ENCODE results near the gene EEF2K.
"Not testable (repeated sequence)": the region's sequence is repeated elsewhere in the genome, so short reads cannot be mapped to it uniquely, and the experiment has no call there.

Gene EEF2K

GRCh38 chr16:22210285-22210684 lies 4.2 kb downstream of the EEF2K start:
- DNase-seq (ENCODE audit: low read depth in 3 of 3, low spot score in 1 of 3), result no peak

GRCh38 chr16:22210854-22211253 lies 4.8 kb downstream of the EEF2K start:
- DNase-seq (ENCODE audit: low read depth in 3 of 3, low spot score in 1 of 3), result no peak

- no peak for DNase-seq (ENCODE audit: low read depth in 3 of 3, low spot score in 1 of 3)
Observed at GRCh38 chr16:22213236-22213635, 7.2 kb downstream of the EEF2K start.

GRCh38 chr16:22213801-22214200 lies 7.7 kb downstream of the EEF2K start:
- no peak for DNase-seq (ENCODE audit: low read depth in 3 of 3, low spot score in 1 of 3)

- no peak for DNase-seq (ENCODE audit: low read depth in 3 of 3, low spot score in 1 of 3)
Observed at GRCh38 chr16:22214402-22214801, 8.3 kb downstream of the EEF2K start.

- DNase-seq (ENCODE audit: low read depth in 3 of 3, low spot score in 1 of 3), result no peak
Observed at GRCh38 chr16:22214889-22215288, 8.8 kb downstream of the EEF2K start.

- DNase-seq (ENCODE audit: low read depth in 3 of 3, low spot score in 1 of 3), result no peak
Observed at GRCh38 chr16:22216191-22216831, 10.2 kb downstream of the EEF2K start.

- not testable (repeated sequence) for DNase-seq (ENCODE audit: low read depth in 3 of 3, low spot score in 1 of 3)
Observed at GRCh38 chr16:22216832-22217225, 10.8 kb downstream of the EEF2K start.

GRCh38 chr16:22217890-22218730 lies 12.0 kb downstream of the EEF2K start:
- no peak for DNase-seq (ENCODE audit: low read depth in 3 of 3, low spot score in 1 of 3)

- no peak for DNase-seq (ENCODE audit: low read depth in 3 of 3, low spot score in 1 of 3)
Observed at GRCh38 chr16:22219389-22220068, 13.5 kb downstream of the EEF2K start.

- no peak for DNase-seq (ENCODE audit: low read depth in 3 of 3, low spot score in 1 of 3)
Observed at GRCh38 chr16:22220069-22220440, 14.0 kb downstream of the EEF2K start.

GRCh38 chr16:22220714-22221113 lies 14.6 kb downstream of the EEF2K start:
- no peak for DNase-seq (ENCODE audit: low read depth in 3 of 3, low spot score in 1 of 3)

GRCh38 chr16:22222006-22222405 lies 15.9 kb downstream of the EEF2K start:
- DNase-seq (ENCODE audit: low read depth in 3 of 3, low spot score in 1 of 3), result no peak

GRCh38 chr16:22222998-22223397 lies 16.9 kb downstream of the EEF2K start:
- no peak for DNase-seq (ENCODE audit: low read depth in 3 of 3, low spot score in 1 of 3)

- DNase-seq (ENCODE audit: low read depth in 3 of 3, low spot score in 1 of 3), result no peak
Observed at GRCh38 chr16:22225060-22225459, 19.0 kb downstream of the EEF2K start.

GRCh38 chr16:22229889-22230288 lies 23.8 kb downstream of the EEF2K start:
- no peak for DNase-seq (ENCODE audit: low read depth in 3 of 3, low spot score in 1 of 3)

GRCh38 chr16:22232277-22233036 lies 26.4 kb downstream of the EEF2K start:
- DNase-seq (ENCODE audit: low read depth in 3 of 3, low spot score in 1 of 3), result no peak

GRCh38 chr16:22233037-22233372 lies 26.9 kb downstream of the EEF2K start:
- no peak for DNase-seq (ENCODE audit: low read depth in 3 of 3, low spot score in 1 of 3)

GRCh38 chr16:22235839-22236745 lies 30.0 kb downstream of the EEF2K start:
- DNase-seq (ENCODE audit: low read depth in 3 of 3, low spot score in 1 of 3), result no peak

GRCh38 chr16:22239131-22239805 lies 33.2 kb downstream of the EEF2K start:
- no peak for DNase-seq (ENCODE audit: low read depth in 3 of 3, low spot score in 1 of 3)
